Measurements from ENCODE around the gene RPUSD3.
A peak's percentile ranks its signal among the peaks of the same experiment; 100 is the strongest.

RPUSD3 gene

GRCh38 chr3:9828801-9829755, 14.7 kb downstream of the RPUSD3 start:
- no peak for TF ChIP-seq CTCF (IDR thresholded peaks at IDR 0.05; ENCODE audit: borderline replicate concordance, insufficient read depth, low read depth, low read length)
- no peak overlapping the region for H3K4me3 ChIP-seq (ENCODE audit: low read depth, low read length)

- peak; percentile 32 for TF ChIP-seq CTCF (IDR thresholded peaks at IDR 0.05; ENCODE audit: borderline replicate concordance, insufficient read depth, low read depth, low read length)
- H3K4me3 ChIP-seq (ENCODE audit: low read depth, low read length), result no peak overlapping the region
These were observed 16.8 kb downstream of the RPUSD3 start for GRCh38 chr3:9826815-9827573.

GRCh38 chr3:9825451-9826040, 18.3 kb downstream of the RPUSD3 start:
- no peak for TF ChIP-seq CTCF (IDR thresholded peaks at IDR 0.05; ENCODE audit: borderline replicate concordance, insufficient read depth, low read depth, low read length)
- H3K4me3 ChIP-seq (ENCODE audit: low read depth, low read length), result no peak overlapping the region

- TF ChIP-seq CTCF (IDR thresholded peaks at IDR 0.05; ENCODE audit: borderline replicate concordance, insufficient read depth, low read depth, low read length), result 0 out of 2 replicates have a peak, but pooled peaks have one; percentile 10
- no peak overlapping the region for H3K4me3 ChIP-seq (ENCODE audit: low read depth, low read length)
These were observed 22.9 kb downstream of the RPUSD3 start for GRCh38 chr3:9820946-9821345.

GRCh38 chr3:9820543-9820942, 23.3 kb downstream of the RPUSD3 start:
- TF ChIP-seq CTCF (IDR thresholded peaks at IDR 0.05; ENCODE audit: borderline replicate concordance, insufficient read depth, low read depth, low read length), result no peak
- H3K4me3 ChIP-seq (ENCODE audit: low read depth, low read length), result no peak overlapping the region

GRCh38 chr3:9818666-9819335, 25.0 kb downstream of the RPUSD3 start:
- no peak for TF ChIP-seq CTCF (IDR thresholded peaks at IDR 0.05; ENCODE audit: borderline replicate concordance, insufficient read depth, low read depth, low read length)
- H3K4me3 ChIP-seq (ENCODE audit: low read depth, low read length), result no peak overlapping the region
